Measurements from ENCODE around the gene FAM170B. TPM values are rescaled to one million over a fixed set of nuclear protein-coding genes. Genes with fewer than 3 reads are reported as not detected.

FAM170B gene
- total and polyA plus RNA-seq, 2 experiments from 2014 or later = not detected

DNA sequence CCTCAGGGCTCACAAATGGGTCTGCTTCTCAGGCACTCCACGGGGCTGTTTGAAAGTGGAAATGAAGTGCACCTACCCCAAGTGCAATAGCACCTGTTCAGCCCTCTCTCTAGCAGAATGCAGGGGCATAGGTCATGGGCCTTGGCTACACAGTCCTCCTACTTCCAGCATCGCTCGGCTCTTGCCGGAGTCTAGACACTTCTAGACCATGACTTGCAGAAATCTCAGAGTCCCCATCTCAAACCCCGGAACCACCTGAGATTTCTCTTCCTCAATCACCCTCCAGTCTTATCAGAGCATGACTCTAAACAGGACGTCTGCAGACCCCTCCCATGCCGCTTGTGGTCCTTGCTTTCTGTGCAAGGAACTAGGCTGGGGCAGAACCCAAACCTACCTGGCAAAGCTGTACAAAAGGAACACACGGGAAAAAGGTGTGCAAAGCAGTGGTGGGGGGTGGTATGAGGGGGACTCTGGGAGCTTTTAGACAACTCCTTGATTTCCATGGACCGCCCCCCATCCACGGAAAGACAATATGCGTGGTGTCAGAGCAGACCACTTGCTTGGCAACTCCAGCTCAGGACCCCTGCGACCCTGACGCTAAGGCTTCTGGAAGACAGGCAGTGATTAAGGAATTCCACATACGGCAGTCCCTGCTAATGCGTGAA lies 40.6 kb upstream of the FAM170B start:
- Histone ChIP-seq H3K27ac (no peak overlapping the region), H3K9me3 (ENCODE audit: low read depth) (no peaks in the 10 kb centered on the region), H3K27me3 (no peaks in the 10 kb centered on the region), H3K4me3 (no peak overlapping the region), H3K36me3 (no peaks in the 10 kb centered on the region), H3K4me1 (ENCODE audit: low read depth) (no peaks in the 10 kb centered on the region)
- DNase-seq (ENCODE audit: low read depth in 1 of 2, low spot score in 1 of 2) = no peak
- TF ChIP-seq, protein P1, sequence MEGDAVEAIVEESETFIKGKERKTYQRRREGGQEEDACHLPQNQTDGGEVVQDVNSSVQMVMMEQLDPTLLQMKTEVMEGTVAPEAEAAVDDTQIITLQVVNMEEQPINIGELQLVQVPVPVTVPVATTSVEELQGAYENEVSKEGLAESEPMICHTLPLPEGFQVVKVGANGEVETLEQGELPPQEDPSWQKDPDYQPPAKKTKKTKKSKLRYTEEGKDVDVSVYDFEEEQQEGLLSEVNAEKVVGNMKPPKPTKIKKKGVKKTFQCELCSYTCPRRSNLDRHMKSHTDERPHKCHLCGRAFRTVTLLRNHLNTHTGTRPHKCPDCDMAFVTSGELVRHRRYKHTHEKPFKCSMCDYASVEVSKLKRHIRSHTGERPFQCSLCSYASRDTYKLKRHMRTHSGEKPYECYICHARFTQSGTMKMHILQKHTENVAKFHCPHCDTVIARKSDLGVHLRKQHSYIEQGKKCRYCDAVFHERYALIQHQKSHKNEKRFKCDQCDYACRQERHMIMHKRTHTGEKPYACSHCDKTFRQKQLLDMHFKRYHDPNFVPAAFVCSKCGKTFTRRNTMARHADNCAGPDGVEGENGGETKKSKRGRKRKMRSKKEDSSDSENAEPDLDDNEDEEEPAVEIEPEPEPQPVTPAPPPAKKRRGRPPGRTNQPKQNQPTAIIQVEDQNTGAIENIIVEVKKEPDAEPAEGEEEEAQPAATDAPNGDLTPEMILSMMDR (IDR thresholded peaks at IDR 0.05; ENCODE audit: low read depth, low read length) = no peak

DNA sequence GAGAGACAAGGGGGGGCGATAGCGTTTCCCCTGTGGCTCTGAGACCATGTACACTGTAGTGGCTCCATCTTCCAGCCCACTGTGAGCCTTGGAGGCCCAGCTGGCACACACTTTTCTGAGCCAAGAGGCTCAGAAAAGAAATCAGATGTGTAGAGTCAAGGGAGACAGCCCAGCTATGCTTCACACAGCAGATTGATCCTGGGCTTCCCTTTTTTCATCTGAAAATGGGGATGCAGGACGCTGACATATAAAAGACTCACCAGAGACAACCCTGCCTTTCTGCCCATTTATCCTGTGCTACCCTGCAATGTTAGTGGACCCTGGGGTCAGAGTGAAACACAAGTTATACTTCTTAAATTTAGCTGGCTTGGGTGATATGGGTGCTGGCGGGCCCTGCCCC lies 40.0 kb upstream of the FAM170B start:
- Histone ChIP-seq H3K27me3 (no peaks in the 10 kb centered on the region), H3K9me3 (ENCODE audit: low read depth) (no peaks in the 10 kb centered on the region), H3K36me3 (no peaks in the 10 kb centered on the region), H3K4me1 (ENCODE audit: low read depth) (no peaks in the 10 kb centered on the region), H3K27ac (no peak overlapping the region), H3K4me3 (no peak overlapping the region)
- no peak for DNase-seq (ENCODE audit: low read depth in 1 of 2, low spot score in 1 of 2)
- TF ChIP-seq, protein P1 (IDR thresholded peaks at IDR 0.05; ENCODE audit: low read depth, low read length) = no peak

DNA sequence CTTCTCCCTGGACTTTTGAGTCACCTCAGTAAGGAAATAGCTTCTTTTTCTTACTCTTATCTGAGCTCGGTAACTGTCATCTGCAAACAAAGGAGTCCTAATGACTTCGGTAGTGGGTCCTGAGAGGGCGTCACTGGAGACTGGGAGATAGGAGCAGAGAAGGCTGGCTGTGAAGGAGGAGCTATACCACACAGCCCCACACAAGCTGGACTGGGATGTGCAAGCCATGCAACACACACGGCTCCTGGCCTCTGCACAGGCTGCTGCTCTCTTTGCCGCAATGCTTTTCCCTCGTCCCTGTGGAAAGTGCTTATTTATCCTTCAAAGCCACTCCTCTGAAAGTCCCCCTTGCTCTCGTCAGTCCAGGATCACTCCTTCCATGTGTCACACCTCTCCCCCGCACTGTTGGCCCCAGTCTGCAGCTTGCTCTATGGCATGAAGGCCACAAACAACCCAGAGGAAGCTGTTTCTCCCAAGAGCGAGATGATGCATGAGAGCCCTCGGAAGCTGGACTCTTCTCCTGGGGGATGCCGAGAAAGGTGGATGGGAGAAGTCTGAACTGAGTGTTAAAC lies 39.5 kb upstream of the FAM170B start:
- H3K9me3 ChIP-seq (ENCODE audit: low read depth) = no peaks in the 10 kb centered on the region
- no peaks in the 10 kb centered on the region for H3K36me3 ChIP-seq
- no peak overlapping the region for H3K27ac ChIP-seq
- no peak overlapping the region for H3K4me3 ChIP-seq
- no peak for DNase-seq (ENCODE audit: low read depth in 1 of 2, low spot score in 1 of 2)
- H3K4me1 ChIP-seq (ENCODE audit: low read depth) = no peaks in the 10 kb centered on the region
- TF ChIP-seq, protein P1 (IDR thresholded peaks at IDR 0.05; ENCODE audit: low read depth, low read length) = no peak
- no peaks in the 10 kb centered on the region for H3K27me3 ChIP-seq

DNA sequence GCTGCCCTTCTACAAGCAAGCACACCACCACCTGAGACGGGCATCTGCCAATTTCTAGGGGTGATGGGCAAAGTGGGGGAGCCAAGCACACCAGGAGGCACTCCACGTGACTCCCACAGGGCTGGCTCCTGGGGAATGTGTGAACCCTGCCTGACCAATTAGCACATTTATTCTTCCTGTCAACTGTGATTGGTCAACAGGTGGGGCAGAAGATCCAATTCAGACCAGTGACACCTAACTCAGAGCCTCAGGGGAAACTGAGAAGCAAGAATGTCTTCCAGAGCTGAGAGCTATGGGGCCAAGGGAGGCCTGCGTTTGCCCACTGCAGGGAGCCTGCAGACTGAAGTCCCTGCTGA lies 38.9 kb upstream of the FAM170B start:
- H3K27me3 ChIP-seq = no peaks in the 10 kb centered on the region
- TF ChIP-seq, protein P1 (IDR thresholded peaks at IDR 0.05; ENCODE audit: low read depth, low read length) = no peak
- no peak overlapping the region for H3K27ac ChIP-seq
- no peaks in the 10 kb centered on the region for H3K9me3 ChIP-seq (ENCODE audit: low read depth)
- no peak overlapping the region for H3K4me3 ChIP-seq
- H3K36me3 ChIP-seq = no peaks in the 10 kb centered on the region
- H3K4me1 ChIP-seq (ENCODE audit: low read depth) = no peaks in the 10 kb centered on the region
- no peak for DNase-seq (ENCODE audit: low read depth in 1 of 2, low spot score in 1 of 2)

DNA sequence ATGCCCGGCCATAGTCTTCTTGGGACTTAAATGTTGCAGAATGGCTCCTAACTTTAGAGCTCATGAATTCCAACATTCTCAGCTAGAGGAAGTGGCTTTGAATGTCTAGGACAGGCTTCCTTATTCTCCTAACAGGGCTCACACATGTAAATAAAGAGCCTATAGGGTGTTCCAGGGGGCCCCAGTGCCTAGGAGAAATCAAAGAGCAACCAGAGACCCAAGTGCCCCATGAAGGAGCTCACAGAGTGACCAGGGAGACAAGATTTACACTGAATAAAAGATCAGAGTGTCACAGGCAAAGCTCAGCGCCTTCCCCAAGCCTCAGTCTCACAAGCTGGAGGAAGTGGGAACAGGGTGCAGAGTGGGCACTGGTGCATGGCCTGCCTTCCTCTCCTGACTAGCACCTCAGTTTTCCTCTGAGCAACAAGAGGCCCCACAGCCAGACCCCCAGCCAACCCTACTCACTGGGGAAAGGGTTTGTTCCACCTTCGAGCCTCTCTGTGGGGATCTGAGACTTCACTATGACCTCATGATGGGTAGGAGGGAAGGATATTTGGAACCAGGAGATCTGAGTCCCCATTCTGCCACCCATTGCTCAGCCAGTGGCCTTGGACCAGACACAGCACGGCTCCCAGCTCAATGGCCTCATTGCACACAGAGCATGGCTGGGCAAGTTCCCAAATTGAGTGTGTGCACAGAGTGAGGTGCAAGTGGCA lies 38.4 kb upstream of the FAM170B start:
- H3K36me3 ChIP-seq = no peaks in the 10 kb centered on the region
- H3K4me3 ChIP-seq = no peak overlapping the region
- DNase-seq (ENCODE audit: low read depth in 1 of 2, low spot score in 1 of 2) = no peak
- no peaks in the 10 kb centered on the region for H3K4me1 ChIP-seq (ENCODE audit: low read depth)
- H3K27ac ChIP-seq = no peak overlapping the region
- H3K27me3 ChIP-seq = no peaks in the 10 kb centered on the region
- no peaks in the 10 kb centered on the region for H3K9me3 ChIP-seq (ENCODE audit: low read depth)
- TF ChIP-seq, protein P1 (IDR thresholded peaks at IDR 0.05; ENCODE audit: low read depth, low read length) = no peak
